Activated CD4-positive, alpha-beta memory T cell treated with anti-CD3 and anti-CD28 coated beads, Interleukin-2, amount 10 ng/mL, durations not matched to agents 7 days and 5 days (primary cell): Measurements from ENCODE around the gene ATXN7L1. TPM values are rescaled to one million over a fixed set of nuclear protein-coding genes. Genes with fewer than 3 reads are reported as not detected.
"Not testable (repeated sequence)": the region's sequence is repeated elsewhere in the genome, so short reads cannot be mapped to it uniquely, and the experiment has no call there.

Experiments
- CTCF ChIA-PET: fragments of 350-600 bp; sonication (Branson Sonifier 250); formaldehyde crosslinking; loops from one replicate; lab custom pipeline; 2021; ENCODE audit warnings: antibody characterized with exemption, inconsistent platforms; lab: Charles Lee
- POLR2A ChIA-PET: fragments of 350-600 bp; sonication (Branson Sonifier 250); formaldehyde crosslinking; loops from one replicate; lab custom pipeline; 2021; ENCODE audit warnings: antibody characterized with exemption; lab: Charles Lee
- DNase-seq: peaks from one replicate; pipeline ENCODE4 v3.0.0-alpha.2; 2020
- H3K27ac Mint-ChIP-seq: one replicate; pipeline ENCODE4 v1.8.0; 2021; ENCODE audit warnings: mild to moderate bottlenecking, mixed read lengths
- H3K27me3 Mint-ChIP-seq: one replicate; pipeline ENCODE4 v1.8.0; 2021; ENCODE audit warnings: mixed read lengths
- H3K36me3 Mint-ChIP-seq: one replicate; pipeline ENCODE4 v1.8.0; 2021; ENCODE audit warnings: low read depth, mixed read lengths
- H3K4me1 Mint-ChIP-seq: one replicate; pipeline ENCODE4 v1.8.0; 2021; ENCODE audit warnings: mixed read lengths
- H3K4me3 Mint-ChIP-seq: one replicate; pipeline ENCODE4 v1.8.0; 2021; ENCODE audit warnings: mild to moderate bottlenecking, mixed read lengths
- H3K9me3 Mint-ChIP-seq: one replicate; pipeline ENCODE4 v1.8.0; 2021; ENCODE audit warnings: mixed read lengths
- total RNA-seq, 2 experiments: library from RNA; stranded (reverse); gene quantifications; one replicate each; pipeline ENCODE4 v1.2.3, GENCODE V29; 2021

The ATXN7L1 gene
- total RNA-seq, 2 experiments from 2014 or later, result 27.1 to 28.1 TPM

- no peak for DNase-seq
- H3K4me3 Mint-ChIP-seq, result no peak overlapping the region
These were observed 168.2 kb downstream of the ATXN7L1 start for GRCh38 chr7:105707967-105708762.

GRCh38 chr7:105707381-105707780, 169.0 kb downstream of the ATXN7L1 start:
- H3K27ac Mint-ChIP-seq, result no peak overlapping the region
- peaks cover 19% of the 10 kb centered on the region for H3K4me1 Mint-ChIP-seq
- ChIA-PET CTCF (no interaction called here), POLR2A (no interaction called here)
- H3K36me3 Mint-ChIP-seq, result peaks cover 17% of the 10 kb centered on the region
- DNase-seq, result no peak
- H3K9me3 Mint-ChIP-seq, result peaks cover 22% of the 10 kb centered on the region
- no peaks in the 10 kb centered on the region for H3K27me3 Mint-ChIP-seq
- no peak overlapping the region for H3K4me3 Mint-ChIP-seq

More at GRCh38 chr7:105707967-105708762, 168.2 kb downstream of the ATXN7L1 start:
- CTCF ChIA-PET, result no interaction called here
- Mint-ChIP-seq H3K27ac (no peak overlapping the region), H3K27me3 (no peaks in the 10 kb centered on the region), H3K9me3 (peaks cover 27% of the 10 kb centered on the region), H3K4me1 (peaks cover 19% of the 10 kb centered on the region), H3K36me3 (peaks cover 23% of the 10 kb centered on the region)
- POLR2A ChIA-PET, result no interaction called here

- no peak for DNase-seq
- Mint-ChIP-seq H3K27ac (no peak overlapping the region), H3K27me3 (no peaks in the 10 kb centered on the region), H3K36me3 (peaks cover 4% of the 10 kb centered on the region), H3K9me3 (peaks cover 6% of the 10 kb centered on the region), H3K4me1 (peaks cover 19% of the 10 kb centered on the region), H3K4me3 (no peak overlapping the region)
- CTCF ChIA-PET, result no interaction called here
- POLR2A ChIA-PET, result no interaction called here
These were observed 171.0 kb downstream of the ATXN7L1 start for GRCh38 chr7:105705427-105705826.

- peaks cover 16% of the 10 kb centered on the region for H3K4me1 Mint-ChIP-seq
- H3K27me3 Mint-ChIP-seq, result no peaks in the 10 kb centered on the region
- H3K9me3 Mint-ChIP-seq, result no peaks in the 10 kb centered on the region
- ChIA-PET CTCF (no interaction called here), POLR2A (no interaction called here)
- no peak for DNase-seq
- no peak overlapping the region for H3K27ac Mint-ChIP-seq
- H3K36me3 Mint-ChIP-seq, result no peaks in the 10 kb centered on the region
- no peak overlapping the region for H3K4me3 Mint-ChIP-seq
These were observed 173.0 kb downstream of the ATXN7L1 start for GRCh38 chr7:105703207-105703930.

GRCh38 chr7:105699568-105700236, 176.7 kb downstream of the ATXN7L1 start:
- ChIA-PET CTCF (interaction anchor here (1.0 to 1.4 kb wide), 3 partner anchors 9 to 468 kb away, joined by 3 to 5 read pairs (median 3); no protein-coding TSS in a partner anchor), POLR2A (no interaction called here)
- H3K36me3 Mint-ChIP-seq, result peaks cover 8% of the 10 kb centered on the region
- no peak overlapping the region for H3K4me3 Mint-ChIP-seq
- H3K27me3 Mint-ChIP-seq, result no peaks in the 10 kb centered on the region
- peaks cover 13% of the 10 kb centered on the region for H3K9me3 Mint-ChIP-seq
- DNase-seq, result no peak
- H3K4me1 Mint-ChIP-seq, result no peaks in the 10 kb centered on the region
- H3K27ac Mint-ChIP-seq, result no peak overlapping the region

- DNase-seq, result no peak
- Mint-ChIP-seq H3K9me3 (peaks cover 13% of the 10 kb centered on the region), H3K27ac (no peak overlapping the region), H3K36me3 (peaks cover 10% of the 10 kb centered on the region), H3K4me3 (no peak overlapping the region), H3K4me1 (peaks cover 7% of the 10 kb centered on the region), H3K27me3 (no peaks in the 10 kb centered on the region)
- CTCF ChIA-PET, result no interaction called here
- POLR2A ChIA-PET, result no interaction called here
These were observed 177.9 kb downstream of the ATXN7L1 start for GRCh38 chr7:105698531-105698930.

- POLR2A ChIA-PET, result no interaction called here
- Mint-ChIP-seq H3K36me3 (peaks cover 12% of the 10 kb centered on the region), H3K4me1 (peaks cover 15% of the 10 kb centered on the region), H3K9me3 (peaks cover 13% of the 10 kb centered on the region), H3K4me3 (no peak overlapping the region), H3K27ac (no peak overlapping the region), H3K27me3 (no peaks in the 10 kb centered on the region)
- DNase-seq, result no peak
- CTCF ChIA-PET, result no interaction called here
These were observed 178.6 kb downstream of the ATXN7L1 start for GRCh38 chr7:105697753-105698152.

- POLR2A ChIA-PET, DNase-seq, H3K4me3 Mint-ChIP-seq, H3K27me3 Mint-ChIP-seq, H3K27ac Mint-ChIP-seq, CTCF ChIA-PET: not testable (repeated sequence)
- Mint-ChIP-seq H3K4me1 (peaks cover 20% of the 10 kb centered on the region), H3K9me3 (peaks cover 13% of the 10 kb centered on the region), H3K36me3 (peaks cover 12% of the 10 kb centered on the region)
These were observed 179.2 kb downstream of the ATXN7L1 start for GRCh38 chr7:105697169-105697568.

- CTCF ChIA-PET, result interaction anchor here (0.8 to 2.4 kb wide), 2 partner anchors 17 to 37 kb away, joined by 3 to 8 read pairs; no protein-coding TSS in a partner anchor
- no peaks in the 10 kb centered on the region for H3K27me3 Mint-ChIP-seq
These were observed 182.8 kb downstream of the ATXN7L1 start for GRCh38 chr7:105693576-105693975.

GRCh38 chr7:105691680-105692564, 184.5 kb downstream of the ATXN7L1 start:
- ChIA-PET CTCF (interaction anchor here (0.9 to 2.4 kb wide), 3 partner anchors 14 to 35 kb away, joined by 3 to 8 read pairs (median 5); no protein-coding TSS in a partner anchor), POLR2A (interaction anchor here (0.6 to 6.9 kb wide), 15 partner anchors 10 to 420 kb away, joined by 3 to 129 read pairs (median 6); partner anchors contain the start of genes RINT1 and SYPL1)
- Mint-ChIP-seq H3K9me3 (peaks cover 11% of the 10 kb centered on the region), H3K27me3 (no peaks in the 10 kb centered on the region), H3K4me3 (peak overlapping the region; percentile 74), H3K36me3 (peaks cover 12% of the 10 kb centered on the region), H3K27ac (peak overlapping the region; percentile 92), H3K4me1 (peaks cover 37% of the 10 kb centered on the region)
- peak; percentile 79 for DNase-seq

More at GRCh38 chr7:105693576-105693975, 182.8 kb downstream of the ATXN7L1 start:
- peak overlapping the region; percentile 16 for H3K4me3 Mint-ChIP-seq
- H3K9me3 Mint-ChIP-seq, result peaks cover 13% of the 10 kb centered on the region
- POLR2A ChIA-PET, result interaction anchor here (1.0 to 6.9 kb wide), 2 partner anchors 16 to 20 kb away, joined by 3 to 129 read pairs; no protein-coding TSS in a partner anchor
- H3K36me3 Mint-ChIP-seq, result peaks cover 12% of the 10 kb centered on the region
- H3K27ac Mint-ChIP-seq, result peak overlapping the region; percentile 13
- DNase-seq, result peak; percentile 24
- H3K4me1 Mint-ChIP-seq, result peaks cover 37% of the 10 kb centered on the region

GRCh38 chr7:105691082-105691679, 185.2 kb downstream of the ATXN7L1 start:
- Mint-ChIP-seq H3K27ac (peak overlapping the region; percentile 92), H3K4me3 (peak overlapping the region; percentile 74), H3K4me1 (peaks cover 37% of the 10 kb centered on the region), H3K27me3 (no peaks in the 10 kb centered on the region), H3K9me3 (peaks cover 4% of the 10 kb centered on the region), H3K36me3 (peaks cover 11% of the 10 kb centered on the region)
- peak; percentile 71 for DNase-seq
- CTCF ChIA-PET, result interaction anchor here (0.7 to 2.4 kb wide), 4 partner anchors 9 to 34 kb away, joined by 3 to 8 read pairs (median 5); no protein-coding TSS in a partner anchor
- POLR2A ChIA-PET, result interaction anchor here (0.6 to 6.9 kb wide), 16 partner anchors 9 to 421 kb away, joined by 3 to 129 read pairs (median 5); partner anchors contain the start of genes RINT1 and SYPL1
